ENCODE results near the gene VAV2.

The VAV2 gene

GRCh38 chr9:133836001-133836758, 155.9 kb downstream of the VAV2 start:
- DNase-seq (ENCODE audit: low read depth, low spot score): no peak

- no peak for DNase-seq (ENCODE audit: low read depth, low spot score)
Measured at GRCh38 chr9:133835262-133835901, 156.7 kb downstream of the VAV2 start.

GRCh38 chr9:133834080-133834976, 157.8 kb downstream of the VAV2 start:
- no peak for DNase-seq (ENCODE audit: low read depth, low spot score)

GRCh38 chr9:133833388-133834025, 158.6 kb downstream of the VAV2 start:
- DNase-seq (ENCODE audit: low read depth, low spot score): no peak

GRCh38 chr9:133832877-133833276, 159.2 kb downstream of the VAV2 start:
- DNase-seq (ENCODE audit: low read depth, low spot score): no peak

- DNase-seq (ENCODE audit: low read depth, low spot score): no peak
Measured at GRCh38 chr9:133830711-133831110, 161.4 kb downstream of the VAV2 start.

- no peak for DNase-seq (ENCODE audit: low read depth, low spot score)
Measured at GRCh38 chr9:133830310-133830709, 161.8 kb downstream of the VAV2 start.

GRCh38 chr9:133828338-133828997, 163.7 kb downstream of the VAV2 start:
- no peak for DNase-seq (ENCODE audit: low read depth, low spot score)

- DNase-seq (ENCODE audit: low read depth, low spot score): no peak
Measured at GRCh38 chr9:133826289-133827085, 165.6 kb downstream of the VAV2 start.

- no peak for DNase-seq (ENCODE audit: low read depth, low spot score)
Measured at GRCh38 chr9:133825555-133826218, 166.4 kb downstream of the VAV2 start.

- no peak for DNase-seq (ENCODE audit: low read depth, low spot score)
Measured at GRCh38 chr9:133824802-133825186, 167.3 kb downstream of the VAV2 start.

GRCh38 chr9:133824106-133824801, 167.9 kb downstream of the VAV2 start:
- DNase-seq (ENCODE audit: low read depth, low spot score): no peak

- DNase-seq (ENCODE audit: low read depth, low spot score): no peak
Measured at GRCh38 chr9:133823189-133824105, 168.7 kb downstream of the VAV2 start.

GRCh38 chr9:133822430-133823065, 169.6 kb downstream of the VAV2 start:
- no peak for DNase-seq (ENCODE audit: low read depth, low spot score)

GRCh38 chr9:133821601-133822429, 170.3 kb downstream of the VAV2 start:
- DNase-seq (ENCODE audit: low read depth, low spot score): no peak

- DNase-seq (ENCODE audit: low read depth, low spot score): no peak
Measured at GRCh38 chr9:133819923-133820322, 172.2 kb downstream of the VAV2 start.

GRCh38 chr9:133818444-133818843, 173.7 kb downstream of the VAV2 start:
- no peak for DNase-seq (ENCODE audit: low read depth, low spot score)
